ENCODE results near the gene ITPRID1.

ITPRID1 gene

GRCh38 chr7:31705377-31705776 lies 191.5 kb downstream of the ITPRID1 start:
- no peaks in the 10 kb centered on the region for H3K36me3 ChIP-seq (replicated peaks; ENCODE audit: low read depth, low read length)
- H4K20me1 ChIP-seq (ENCODE audit: insufficient read depth, low read length) = no peaks in the 10 kb centered on the region
- peaks cover 5% of the 10 kb centered on the region; the same call in 1 of the 2 replicates for H3K27me3 ChIP-seq (ENCODE audit: low read depth, low read length)
- no peak overlapping the region for H2AFZ ChIP-seq (ENCODE audit: low read depth, low read length)
- no peak overlapping the region for H3K4me2 ChIP-seq (ENCODE audit: low read length)
- H3K27ac ChIP-seq (ENCODE audit: low read length) = no peak overlapping the region
- H3K9ac ChIP-seq (ENCODE audit: low read length) = no peak overlapping the region
- H3K79me2 ChIP-seq (ENCODE audit: low read length) = no peaks in the 10 kb centered on the region
- TF ChIP-seq CTCF (IDR thresholded peaks at IDR 0.05; ENCODE audit: low read depth, low read length) = no peak
- TF ChIP-seq EZH2phosphoT487 (IDR thresholded peaks at IDR 0.05; ENCODE audit: low read depth) = no peak
- H3K4me1 ChIP-seq (ENCODE audit: low read length) = no peaks in the 10 kb centered on the region
- H3K9me3 ChIP-seq (ENCODE audit: insufficient read depth, low read length) = no peaks in the 10 kb centered on the region
- H3K4me3 ChIP-seq (ENCODE audit: low read length) = no peak overlapping the region

GRCh38 chr7:31707089-31707488 lies 193.2 kb downstream of the ITPRID1 start:
- H3K79me2 ChIP-seq (ENCODE audit: low read length) = no peaks in the 10 kb centered on the region
- no peak overlapping the region for H3K4me3 ChIP-seq (ENCODE audit: low read length)
- no peaks in the 10 kb centered on the region for H4K20me1 ChIP-seq (ENCODE audit: insufficient read depth, low read length)
- no peaks in the 10 kb centered on the region for H3K4me1 ChIP-seq (ENCODE audit: low read length)
- H2AFZ ChIP-seq (ENCODE audit: low read depth, low read length) = no peak overlapping the region
- H3K9me3 ChIP-seq (ENCODE audit: insufficient read depth, low read length) = no peaks in the 10 kb centered on the region
- no peak overlapping the region for H3K27ac ChIP-seq (ENCODE audit: low read length)
- H3K9ac ChIP-seq (ENCODE audit: low read length) = no peak overlapping the region
- H3K27me3 ChIP-seq (ENCODE audit: low read depth, low read length) = peaks cover 5% of the 10 kb centered on the region; the same call in 1 of the 2 replicates
- H3K36me3 ChIP-seq (replicated peaks; ENCODE audit: low read depth, low read length) = no peaks in the 10 kb centered on the region
- TF ChIP-seq CTCF (IDR thresholded peaks at IDR 0.05; ENCODE audit: low read depth, low read length) = no peak
- no peak for TF ChIP-seq EZH2phosphoT487 (IDR thresholded peaks at IDR 0.05; ENCODE audit: low read depth)
- H3K4me2 ChIP-seq (ENCODE audit: low read length) = no peak overlapping the region

Measured in OCI-LY3 (cell line).